ENCODE data around the gene CYBC1. TPM values are rescaled to one million over a fixed set of nuclear protein-coding genes. Genes with fewer than 3 reads are reported as not detected.
A peak's percentile ranks its signal among the peaks of the same experiment; 100 is the strongest.

The CYBC1 gene
- total RNA-seq, 1 donor from 2014 or later = 26.6 TPM

GRCh38 chr17:82440469-82440981 is 10.0 kb downstream of the CYBC1 start:
- no peak for DNase-seq
- peak; percentile 16 for ATAC-seq (ENCODE audit: poor library complexity)
- intact Hi-C loops (cut with DNase I) = no loop called here

DNA sequence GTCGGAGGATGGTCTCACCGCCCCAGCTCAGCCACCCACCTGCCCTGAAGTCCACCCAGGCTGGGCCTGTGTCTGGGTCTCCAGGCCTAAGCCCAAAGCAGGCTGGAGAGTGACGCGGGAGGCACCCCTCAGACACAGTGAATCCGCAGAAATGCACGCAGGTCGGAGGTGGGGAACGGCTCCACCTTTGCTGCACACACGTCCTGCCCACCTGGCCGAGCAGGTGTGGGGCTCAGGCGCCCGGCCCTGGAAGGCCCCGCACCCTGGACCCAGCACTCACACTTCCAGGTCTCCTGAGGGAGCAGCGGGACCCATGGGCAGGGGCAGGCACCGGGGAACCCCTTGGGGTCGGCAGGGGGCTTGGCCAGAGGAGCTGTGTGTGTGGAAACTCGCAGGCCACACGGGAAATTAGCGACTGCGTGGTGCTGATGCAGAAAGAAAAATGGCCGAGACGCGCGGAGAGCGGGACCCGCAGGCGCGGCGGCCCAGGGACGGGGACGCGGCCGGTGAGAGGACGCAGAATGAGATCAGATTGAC is 10.7 kb downstream of the CYBC1 start:
- DNase-seq = no peak
- intact Hi-C loops (cut with DNase I) = no loop called here
- ATAC-seq (ENCODE audit: poor library complexity) = no peak

DNA sequence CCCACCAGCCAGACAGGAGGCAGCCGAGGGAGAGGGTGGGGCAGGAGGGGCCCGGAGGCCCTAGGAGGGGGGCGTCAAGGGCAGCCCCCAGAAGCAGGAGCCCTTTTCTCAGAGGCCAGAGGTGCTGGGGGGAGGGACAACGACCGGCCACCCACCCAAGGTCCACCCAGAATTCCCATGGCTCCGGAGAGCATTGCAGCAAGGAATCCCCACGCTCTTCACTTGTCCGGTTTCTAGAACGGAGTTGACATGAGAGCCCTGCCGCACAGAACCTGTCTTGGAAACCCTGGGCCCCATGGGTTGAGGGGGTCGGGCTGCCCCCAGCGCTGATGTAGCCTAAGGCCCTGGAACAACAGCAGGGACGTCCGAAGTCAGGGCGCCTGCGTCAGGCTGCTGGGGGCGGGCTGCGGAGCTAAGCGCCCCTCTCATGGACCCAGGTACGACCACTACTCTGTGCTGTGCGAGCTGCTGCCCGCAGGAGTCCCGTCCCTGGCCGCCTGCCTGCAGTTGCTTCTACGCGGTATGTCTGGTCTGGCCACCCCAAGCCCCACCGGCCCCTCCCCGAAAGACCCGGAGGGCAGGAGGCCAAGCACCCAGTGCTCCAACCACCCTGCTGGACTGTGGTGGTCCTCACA is 11.2 kb downstream of the CYBC1 start:
- intact Hi-C loops (cut with DNase I) = no loop called here
- no peak for ATAC-seq (ENCODE audit: poor library complexity)
- DNase-seq = no peak

GRCh38 chr17:82438401-82439193 is 12.0 kb downstream of the CYBC1 start:
- DNase-seq (no peak), ATAC-seq (ENCODE audit: poor library complexity) (no peak)
- intact Hi-C loops (cut with DNase I) = no loop called here

GRCh38 chr17:82437325-82437668 is 13.3 kb downstream of the CYBC1 start:
- DNase-seq = no peak
- ATAC-seq (ENCODE audit: poor library complexity) = no peak
- intact Hi-C loops (cut with DNase I) = no loop called here

- ATAC-seq (ENCODE audit: poor library complexity) (no peak), DNase-seq (no peak)
- intact Hi-C loops (cut with DNase I) = no loop called here
Measured at GRCh38 chr17:82436601-82437324, 13.8 kb downstream of the CYBC1 start.

GRCh38 chr17:82435601-82436583 is 14.7 kb downstream of the CYBC1 start:
- intact Hi-C loops (cut with DNase I) = no loop called here
- DNase-seq (no peak), ATAC-seq (ENCODE audit: poor library complexity) (no peak)

DNA sequence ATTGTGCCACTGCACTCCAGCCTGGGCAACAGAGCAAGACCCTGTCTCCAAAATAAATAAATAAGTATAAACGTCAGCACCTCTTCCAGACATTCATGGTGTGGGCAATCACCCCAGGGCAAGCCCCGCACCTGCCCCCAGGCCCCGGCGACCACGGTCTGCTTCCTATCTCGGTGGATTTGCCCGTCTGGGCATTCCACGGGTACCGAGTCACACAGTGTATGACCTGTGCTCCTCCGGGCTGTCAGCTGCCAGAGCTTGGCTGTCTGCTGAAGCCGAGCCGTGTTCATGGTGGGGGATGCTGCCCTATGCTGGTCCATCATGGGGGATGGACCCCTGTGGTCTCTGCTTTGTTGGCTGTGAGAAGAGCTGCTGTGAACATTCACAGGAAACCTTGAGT is 15.4 kb downstream of the CYBC1 start:
- intact Hi-C loops (cut with DNase I) = no loop called here
- no peak for ATAC-seq (ENCODE audit: poor library complexity)

GRCh38 chr17:82434216-82434565 is 16.4 kb downstream of the CYBC1 start:
- no peak for DNase-seq
- ATAC-seq (ENCODE audit: poor library complexity) = no peak
- intact Hi-C loops (cut with DNase I) = no loop called here

More for the DNA sequence above, 15.4 kb downstream of the CYBC1 start:
- no peak for DNase-seq

DNA sequence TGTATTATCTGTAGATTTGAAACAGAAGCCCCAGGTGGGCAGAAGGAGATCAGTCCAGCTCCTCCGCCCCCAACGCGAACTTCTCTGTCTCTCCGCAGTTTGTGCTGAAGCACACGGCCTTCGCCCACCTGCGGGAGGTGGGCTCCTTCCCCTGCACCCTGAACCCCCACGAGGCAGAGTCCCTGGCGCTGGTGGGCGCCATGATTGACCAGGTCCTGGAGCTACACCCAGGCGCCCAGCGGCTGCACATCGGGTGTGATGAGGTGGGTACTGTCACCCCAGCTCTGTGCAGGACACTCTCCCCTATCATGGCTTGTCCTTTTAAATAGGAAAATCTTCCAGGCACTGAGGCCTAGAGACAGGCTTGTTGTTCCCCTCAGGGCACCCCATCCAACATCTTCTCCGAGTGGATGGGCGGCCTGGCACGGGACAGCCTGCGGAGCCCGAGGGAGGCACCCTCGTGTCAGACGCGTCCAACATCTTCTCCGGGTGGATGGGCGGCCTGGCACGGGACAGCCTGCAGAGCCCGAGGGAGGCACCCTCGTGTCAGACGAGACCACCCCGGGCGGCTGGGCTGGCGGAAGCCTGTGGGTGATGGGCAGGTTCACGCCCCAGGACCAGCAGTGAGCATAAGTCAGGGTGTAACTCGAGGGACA is 16.9 kb downstream of the CYBC1 start:
- DNase-seq (no peak), ATAC-seq (ENCODE audit: poor library complexity) (no peak)
- intact Hi-C loops (cut with DNase I) = no loop called here

DNA sequence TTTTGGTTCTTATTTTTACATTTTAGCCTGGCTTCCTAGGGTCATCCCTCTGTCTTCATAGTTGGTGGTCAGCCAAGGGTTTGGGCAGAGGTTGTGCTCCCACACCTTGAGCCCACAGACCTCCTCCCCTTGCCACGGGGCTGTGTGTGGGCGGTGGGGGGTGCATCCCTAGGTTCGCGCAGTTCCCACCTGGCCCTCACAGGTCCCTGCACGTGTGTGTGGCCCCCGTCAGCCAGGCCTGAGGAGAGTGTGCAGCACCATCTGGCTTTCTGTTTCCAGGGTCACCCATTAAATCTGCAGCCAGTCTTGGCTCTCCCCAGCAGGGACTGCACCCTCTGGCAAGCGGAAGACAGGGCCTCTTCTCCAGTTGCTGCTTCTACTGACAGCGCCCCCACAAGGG is 18.5 kb downstream of the CYBC1 start:
- no peak for ATAC-seq (ENCODE audit: poor library complexity)
- no peak for DNase-seq
- intact Hi-C loops (cut with DNase I) = no loop called here

DNA sequence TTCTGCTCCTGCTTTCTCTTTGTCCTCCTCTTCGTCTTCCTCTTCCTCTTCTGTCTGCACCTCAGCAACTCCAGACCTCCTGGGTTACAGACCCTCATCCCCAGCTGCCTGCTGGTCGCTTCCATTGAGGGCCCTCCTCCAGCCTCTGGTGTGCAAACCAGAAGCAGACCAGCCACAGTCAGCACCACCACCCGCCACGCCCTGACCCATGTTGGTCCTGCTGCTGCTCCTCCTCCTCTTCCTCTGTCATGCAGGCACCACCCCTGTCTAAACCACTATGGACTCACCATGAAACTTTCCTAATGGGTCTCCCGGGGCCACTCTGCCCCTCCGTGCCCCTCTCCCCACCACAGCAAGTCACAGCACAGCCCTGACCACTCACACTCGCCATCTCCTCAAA is 20.7 kb downstream of the CYBC1 start:
- ATAC-seq (ENCODE audit: poor library complexity) = no peak
- intact Hi-C loops (cut with DNase I) = no loop called here
- no peak for DNase-seq

DNA sequence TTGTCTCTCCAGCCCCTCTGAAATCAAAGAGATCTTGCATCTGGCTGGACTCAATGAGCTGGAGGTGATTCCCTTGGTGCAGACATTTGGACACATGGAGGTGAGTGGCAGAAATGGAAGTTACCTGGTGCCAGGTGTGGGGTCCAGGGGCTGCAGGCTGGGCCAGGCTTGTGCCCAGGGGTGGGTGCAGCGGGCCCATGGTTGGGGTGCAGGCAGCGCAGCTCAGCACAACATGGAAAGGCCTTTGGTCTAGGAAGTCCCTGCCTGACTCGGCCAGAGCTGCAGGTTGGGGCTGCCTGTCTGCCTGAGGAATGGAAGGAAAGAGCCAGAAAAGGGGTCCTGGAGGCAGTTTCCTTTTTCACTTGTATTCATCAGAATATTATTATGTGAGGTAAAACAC is 22.0 kb downstream of the CYBC1 start:
- ATAC-seq (ENCODE audit: poor library complexity) (no peak), DNase-seq (no peak)
- intact Hi-C loops (cut with DNase I) = no loop called here

GRCh38 chr17:82424863-82425159 is 25.7 kb downstream of the CYBC1 start:
- DNase-seq = no peak
- intact Hi-C loops (cut with DNase I) = no loop called here
- no peak for ATAC-seq (ENCODE audit: poor library complexity)

GRCh38 chr17:82424001-82424862 is 26.3 kb downstream of the CYBC1 start:
- no peak for DNase-seq
- no peak for ATAC-seq (ENCODE audit: poor library complexity)
- intact Hi-C loops (cut with DNase I) = no loop called here

DNA sequence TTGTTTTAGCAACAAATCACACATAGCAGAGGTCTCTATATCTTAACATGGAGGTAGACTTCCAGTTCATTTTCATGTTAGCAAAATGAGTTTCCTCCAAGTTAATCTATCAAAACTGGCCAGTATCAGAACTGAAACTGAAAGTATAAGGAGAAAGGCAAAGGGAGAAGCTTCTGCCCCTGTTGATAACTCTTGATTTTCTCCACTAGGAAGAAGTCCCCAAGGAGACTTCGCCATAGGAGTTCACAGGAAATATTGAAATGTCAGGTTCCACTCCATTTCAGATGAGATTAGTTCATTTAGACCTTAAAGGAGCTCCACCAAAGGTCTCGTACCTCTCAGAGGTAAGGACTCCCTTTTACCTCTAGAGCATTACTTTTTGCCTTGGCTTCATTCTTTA is 31.0 kb downstream of the CYBC1 start:
- intact Hi-C loops (cut with DNase I) = no loop called here
- DNase-seq (no peak), ATAC-seq (ENCODE audit: poor library complexity) (no peak)
